Neural cell (in vitro differentiated cells): Measurements from ENCODE around the gene CD2. TPM values are rescaled to one million over a fixed set of nuclear protein-coding genes. Genes with fewer than 3 reads are reported as not detected.

Experiments
- H2AFZ ChIP-seq: fragments of 200-600, 300-800 bp; sonication (generic), shearing (Covaris generic); 2 replicates; pipeline ENCODE4 v1.6.0; 2014; ENCODE audit warnings: low read depth, mild to moderate bottlenecking, antibody characterized with exemption, low read length, moderate library complexity
- H3F3A ChIP-seq: fragments of 200-600 bp; shearing (Covaris generic); 2 replicates; pipeline ENCODE4 v1.6.1; 2016; ENCODE audit warnings: mild to moderate bottlenecking, moderate library complexity, mixed read lengths, antibody characterized with exemption, low read length; ENCODE audit not compliant: insufficient read depth, poor library complexity, severe bottlenecking
- H3K27ac ChIP-seq: fragments of 200-600, 300-800 bp; sonication (generic), shearing (Covaris generic); 2 replicates; pipeline ENCODE4 v1.5.1; 2014; ENCODE audit warnings: mild to moderate bottlenecking, low read length, moderate library complexity
- H3K27me3 ChIP-seq: fragments of 300-800, 200-600 bp; sonication (generic), shearing (Covaris generic); 2 replicates; pipeline ENCODE4 v1.6.0; 2014; ENCODE audit warnings: mild to moderate bottlenecking, low read depth, low read length, moderate library complexity; ENCODE audit not compliant: insufficient read depth
- H3K36me3 ChIP-seq: fragments of 300-800, 200-600 bp; sonication (generic), shearing (Covaris generic); 2 replicates; pipeline ENCODE4 v1.5.1; 2014; ENCODE audit warnings: mild to moderate bottlenecking, antibody characterized with exemption, low read length, moderate library complexity; ENCODE audit not compliant: insufficient read depth
- H3K4me2 ChIP-seq: fragments of 300-800, 200-600 bp; sonication (generic), shearing (Covaris generic); 2 replicates; pipeline ENCODE4 v1.6.0; 2014; ENCODE audit warnings: mild to moderate bottlenecking, low read length
- H3K4me3 ChIP-seq: fragments of 300-800, 200-600 bp; sonication (generic), shearing (Covaris generic); 2 replicates; pipeline ENCODE4 v1.5.1; 2014; ENCODE audit warnings: mild to moderate bottlenecking, low read length, moderate library complexity
- H3K79me2 ChIP-seq: fragments of 200-600 bp; shearing (Covaris generic); replicated peaks from 2 replicates; pipeline ENCODE4 v1.6.0; 2014; ENCODE audit warnings: mild to moderate bottlenecking, low read length, moderate library complexity; ENCODE audit not compliant: insufficient read depth
- H3K9ac ChIP-seq: fragments of 300-800, 200-600 bp; sonication (generic), shearing (Covaris generic); 2 replicates; pipeline ENCODE4 v1.6.1; 2016; ENCODE audit warnings: mild to moderate bottlenecking, low read length, mixed read lengths
- H3K9me2 ChIP-seq: fragments of 200-600 bp; shearing (Covaris generic); 2 replicates; pipeline ENCODE4 v1.6.1; 2016; ENCODE audit warnings: mild to moderate bottlenecking, low read length, mixed read lengths; ENCODE audit not compliant: insufficient read depth
- H3K9me3 ChIP-seq: fragments of 200-600, 300-800 bp; sonication (generic), shearing (Covaris generic); 2 replicates; pipeline ENCODE4 v1.6.1; 2016; ENCODE audit warnings: mild to moderate bottlenecking, mixed run types, low read length, moderate library complexity, mixed read lengths
- H4K20me1 ChIP-seq: fragments of 200-600 bp; shearing (Covaris generic); 2 replicates; pipeline ENCODE4 v1.6.1; 2016; ENCODE audit warnings: mild to moderate bottlenecking, mixed run types; ENCODE audit not compliant: insufficient read depth
- EP300 ChIP-seq: fragments of 450-650 bp; conservative IDR thresholded peaks from 2 replicates; pipeline ENCODE4 v1.6.1; 2014; ENCODE audit warnings: antibody characterized with exemption, mild to moderate bottlenecking, moderate library complexity; ENCODE audit not compliant: poor library complexity, severe bottlenecking
- EZH2 ChIP-seq: fragments of 200-600, 300-800 bp; shearing (Covaris generic), sonication (generic); IDR thresholded peaks from 2 replicates; pipeline ENCODE4 v1.6.1; 2014; ENCODE audit warnings: antibody characterized with exemption, low read length, borderline replicate concordance, mild to moderate bottlenecking; ENCODE audit not compliant: insufficient read depth, poor library complexity, severe bottlenecking
- MXI1 ChIP-seq: fragments of 450-650 bp; conservative IDR thresholded peaks from 2 replicates; pipeline ENCODE4 v1.6.1; 2014; ENCODE audit warnings: antibody characterized with exemption, mild to moderate bottlenecking; ENCODE audit not compliant: poor library complexity, severe bottlenecking
- POLR2AphosphoS5 ChIP-seq: IDR thresholded peaks from 2 replicates; pipeline ENCODE4 v1.6.1; 2012
- RAD21 ChIP-seq: fragments of 450-650 bp; conservative IDR thresholded peaks from 2 replicates; pipeline ENCODE4 v1.6.1; 2014; ENCODE audit warnings: antibody characterized with exemption, mild to moderate bottlenecking, moderate library complexity
- SMC3 ChIP-seq: fragments of 450-650 bp; conservative IDR thresholded peaks from 2 replicates; pipeline ENCODE4 v1.6.1; 2014; ENCODE audit warnings: antibody characterized with exemption, mild to moderate bottlenecking, moderate library complexity; ENCODE audit not compliant: poor library complexity
- TAF1 ChIP-seq: IDR thresholded peaks from 2 replicates; pipeline ENCODE4 v1.6.1; 2012; ENCODE audit warnings: low read depth
- polyA plus RNA-seq: library from polyadenylated mRNA; depleted of rRNA; stranded (reverse); fragments of >200 nt; gene quantifications from 2 replicates; pipeline ENCODE4 v1.2.3, GENCODE V29; 2014
- TF ChIP-seq, protein P1 (sequence below): fragments of 450-650 bp; IDR thresholded peaks from 2 replicates; pipeline ENCODE4 v1.5.1; 2014; ENCODE audit warnings: antibody characterized with exemption, mild to moderate bottlenecking, moderate library complexity; ENCODE audit not compliant: poor library complexity, severe bottlenecking
- TF ChIP-seq, protein P2 (sequence below): IDR thresholded peaks from 2 replicates; pipeline ENCODE4 v1.6.1; 2012; ENCODE audit warnings: borderline replicate concordance

Gene CD2
- polyA plus RNA-seq, 1 donor from 2014 or later = not detected

DNA sequence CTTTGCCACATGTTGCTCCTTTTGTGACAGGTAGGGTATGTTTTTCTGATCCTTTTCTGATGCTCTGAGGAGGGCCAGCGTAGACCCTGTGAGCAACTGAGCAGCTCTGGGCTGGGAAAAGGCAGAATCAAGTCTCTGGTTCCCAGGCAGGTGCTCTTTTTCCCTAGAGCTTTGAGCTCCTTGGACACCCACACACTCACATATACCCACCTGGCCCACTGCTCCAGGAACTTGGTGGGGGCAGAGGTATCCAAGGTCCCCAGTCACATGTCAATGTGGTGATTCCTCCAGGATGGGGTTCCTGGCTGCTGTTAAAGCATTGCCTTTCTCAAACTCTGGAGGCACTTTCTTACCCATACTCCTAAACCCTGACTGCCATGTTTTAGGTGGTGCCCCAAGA lies 5.4 kb downstream of the CD2 start:
- no peak for TF ChIP-seq POLR2AphosphoS5
- TF ChIP-seq TAF1 = no peak
- TF ChIP-seq SMC3 = no peak
- no peak for TF ChIP-seq RAD21
- TF ChIP-seq, protein P1, sequence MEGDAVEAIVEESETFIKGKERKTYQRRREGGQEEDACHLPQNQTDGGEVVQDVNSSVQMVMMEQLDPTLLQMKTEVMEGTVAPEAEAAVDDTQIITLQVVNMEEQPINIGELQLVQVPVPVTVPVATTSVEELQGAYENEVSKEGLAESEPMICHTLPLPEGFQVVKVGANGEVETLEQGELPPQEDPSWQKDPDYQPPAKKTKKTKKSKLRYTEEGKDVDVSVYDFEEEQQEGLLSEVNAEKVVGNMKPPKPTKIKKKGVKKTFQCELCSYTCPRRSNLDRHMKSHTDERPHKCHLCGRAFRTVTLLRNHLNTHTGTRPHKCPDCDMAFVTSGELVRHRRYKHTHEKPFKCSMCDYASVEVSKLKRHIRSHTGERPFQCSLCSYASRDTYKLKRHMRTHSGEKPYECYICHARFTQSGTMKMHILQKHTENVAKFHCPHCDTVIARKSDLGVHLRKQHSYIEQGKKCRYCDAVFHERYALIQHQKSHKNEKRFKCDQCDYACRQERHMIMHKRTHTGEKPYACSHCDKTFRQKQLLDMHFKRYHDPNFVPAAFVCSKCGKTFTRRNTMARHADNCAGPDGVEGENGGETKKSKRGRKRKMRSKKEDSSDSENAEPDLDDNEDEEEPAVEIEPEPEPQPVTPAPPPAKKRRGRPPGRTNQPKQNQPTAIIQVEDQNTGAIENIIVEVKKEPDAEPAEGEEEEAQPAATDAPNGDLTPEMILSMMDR = no peak
- TF ChIP-seq, protein P2, sequence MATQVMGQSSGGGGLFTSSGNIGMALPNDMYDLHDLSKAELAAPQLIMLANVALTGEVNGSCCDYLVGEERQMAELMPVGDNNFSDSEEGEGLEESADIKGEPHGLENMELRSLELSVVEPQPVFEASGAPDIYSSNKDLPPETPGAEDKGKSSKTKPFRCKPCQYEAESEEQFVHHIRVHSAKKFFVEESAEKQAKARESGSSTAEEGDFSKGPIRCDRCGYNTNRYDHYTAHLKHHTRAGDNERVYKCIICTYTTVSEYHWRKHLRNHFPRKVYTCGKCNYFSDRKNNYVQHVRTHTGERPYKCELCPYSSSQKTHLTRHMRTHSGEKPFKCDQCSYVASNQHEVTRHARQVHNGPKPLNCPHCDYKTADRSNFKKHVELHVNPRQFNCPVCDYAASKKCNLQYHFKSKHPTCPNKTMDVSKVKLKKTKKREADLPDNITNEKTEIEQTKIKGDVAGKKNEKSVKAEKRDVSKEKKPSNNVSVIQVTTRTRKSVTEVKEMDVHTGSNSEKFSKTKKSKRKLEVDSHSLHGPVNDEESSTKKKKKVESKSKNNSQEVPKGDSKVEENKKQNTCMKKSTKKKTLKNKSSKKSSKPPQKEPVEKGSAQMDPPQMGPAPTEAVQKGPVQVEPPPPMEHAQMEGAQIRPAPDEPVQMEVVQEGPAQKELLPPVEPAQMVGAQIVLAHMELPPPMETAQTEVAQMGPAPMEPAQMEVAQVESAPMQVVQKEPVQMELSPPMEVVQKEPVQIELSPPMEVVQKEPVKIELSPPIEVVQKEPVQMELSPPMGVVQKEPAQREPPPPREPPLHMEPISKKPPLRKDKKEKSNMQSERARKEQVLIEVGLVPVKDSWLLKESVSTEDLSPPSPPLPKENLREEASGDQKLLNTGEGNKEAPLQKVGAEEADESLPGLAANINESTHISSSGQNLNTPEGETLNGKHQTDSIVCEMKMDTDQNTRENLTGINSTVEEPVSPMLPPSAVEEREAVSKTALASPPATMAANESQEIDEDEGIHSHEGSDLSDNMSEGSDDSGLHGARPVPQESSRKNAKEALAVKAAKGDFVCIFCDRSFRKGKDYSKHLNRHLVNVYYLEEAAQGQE = no peak
- TF ChIP-seq EP300 = no peak
- TF ChIP-seq MXI1 = no peak
- no peak for TF ChIP-seq EZH2
- Histone ChIP-seq H3K27ac (no peak overlapping the region), H3F3A (no peaks in the 10 kb centered on the region), H3K9me2 (no peaks in the 10 kb centered on the region), H3K4me2 (no peak overlapping the region), H3K27me3 (no peaks in the 10 kb centered on the region), H2AFZ (no peak overlapping the region), H3K9ac (no peak overlapping the region), H4K20me1 (no peaks in the 10 kb centered on the region), H3K9me3 (no peaks in the 10 kb centered on the region), H3K36me3 (no peaks in the 10 kb centered on the region), H3K4me3 (no peak overlapping the region), H3K79me2 (no peaks in the 10 kb centered on the region)

DNA sequence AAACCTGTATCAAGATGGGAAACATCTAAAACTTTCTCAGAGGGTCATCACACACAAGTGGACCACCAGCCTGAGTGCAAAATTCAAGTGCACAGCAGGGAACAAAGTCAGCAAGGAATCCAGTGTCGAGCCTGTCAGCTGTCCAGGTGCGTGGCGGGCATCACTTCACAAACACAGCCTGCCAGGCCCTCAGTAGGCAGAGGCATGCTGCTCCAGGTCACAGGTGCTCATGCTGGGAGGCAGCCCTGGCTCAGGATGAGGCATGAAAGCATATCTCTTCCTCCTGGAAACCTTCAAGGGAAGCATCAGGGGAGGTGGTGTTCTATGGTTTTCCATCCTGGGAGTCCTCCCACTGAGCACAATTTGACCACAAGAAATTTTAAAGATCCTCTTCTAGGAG lies 6.3 kb downstream of the CD2 start:
- TF ChIP-seq, protein P2 = no peak
- TF ChIP-seq EZH2 = no peak
- TF ChIP-seq MXI1 = no peak
- TF ChIP-seq, protein P1 = no peak
- TF ChIP-seq TAF1 = no peak
- no peak for TF ChIP-seq EP300
- TF ChIP-seq RAD21 = no peak
- Histone ChIP-seq H3K36me3 (no peaks in the 10 kb centered on the region), H3K27ac (no peak overlapping the region), H3K9me2 (no peaks in the 10 kb centered on the region), H3K9ac (no peak overlapping the region), H3K4me3 (no peak overlapping the region), H3K27me3 (no peaks in the 10 kb centered on the region), H2AFZ (no peak overlapping the region), H4K20me1 (no peaks in the 10 kb centered on the region), H3F3A (no peaks in the 10 kb centered on the region), H3K9me3 (no peaks in the 10 kb centered on the region), H3K79me2 (no peaks in the 10 kb centered on the region), H3K4me2 (no peak overlapping the region)
